Activated CD4-positive, alpha-beta memory T cell treated with anti-CD3 and anti-CD28 coated beads for 36 hours (primary cell): ENCODE data around the gene HSD17B4. TPM values are rescaled to one million over a fixed set of nuclear protein-coding genes. Genes with fewer than 3 reads are reported as not detected.
"Not testable (repeated sequence)": the region's sequence is repeated elsewhere in the genome, so short reads cannot be mapped to it uniquely, and the experiment has no call there.

Experiments used
- CTCF ChIA-PET: fragments of 350-600 bp; sonication (Branson Sonifier 250); formaldehyde crosslinking; loops from one replicate; lab custom pipeline; 2021; ENCODE audit warnings: antibody characterized with exemption, inconsistent platforms; lab: Charles Lee
- POLR2A ChIA-PET: fragments of 350-600 bp; sonication (Branson Sonifier 250); formaldehyde crosslinking; loops from one replicate; lab custom pipeline; 2021; ENCODE audit warnings: antibody characterized with exemption; lab: Charles Lee
- DNase-seq: peaks from one replicate; pipeline ENCODE4 v3.0.0-alpha.2; 2020
- H3K27ac Mint-ChIP-seq: one replicate; pipeline ENCODE4 v1.8.0; 2021; ENCODE audit warnings: mixed read lengths
- H3K27me3 Mint-ChIP-seq: one replicate; pipeline ENCODE4 v1.8.0; 2021; ENCODE audit warnings: mixed read lengths
- H3K36me3 Mint-ChIP-seq: one replicate; pipeline ENCODE4 v1.8.0; 2021; ENCODE audit warnings: mixed read lengths
- H3K4me1 Mint-ChIP-seq: one replicate; pipeline ENCODE4 v1.8.0; 2021; ENCODE audit warnings: low read depth, mixed read lengths
- H3K4me3 Mint-ChIP-seq: one replicate; pipeline ENCODE4 v1.8.0; 2021; ENCODE audit warnings: mild to moderate bottlenecking, mixed read lengths
- H3K9me3 Mint-ChIP-seq: one replicate; pipeline ENCODE4 v1.8.0; 2021; ENCODE audit warnings: mixed read lengths
- intact Hi-C: fragments of 100-400 bp; cut with micrococcal nuclease; formaldehyde crosslinking; loops from one replicate; pipeline ENCODE4 v1.15.1; 2023
- total RNA-seq, 2 experiments: library from RNA; stranded (reverse); gene quantifications; one replicate each; pipeline ENCODE4 v1.2.3, GENCODE V29; 2021

The HSD17B4 gene
- total RNA-seq, 2 experiments from 2014 or later: 83.2 to 117 TPM

DNA sequence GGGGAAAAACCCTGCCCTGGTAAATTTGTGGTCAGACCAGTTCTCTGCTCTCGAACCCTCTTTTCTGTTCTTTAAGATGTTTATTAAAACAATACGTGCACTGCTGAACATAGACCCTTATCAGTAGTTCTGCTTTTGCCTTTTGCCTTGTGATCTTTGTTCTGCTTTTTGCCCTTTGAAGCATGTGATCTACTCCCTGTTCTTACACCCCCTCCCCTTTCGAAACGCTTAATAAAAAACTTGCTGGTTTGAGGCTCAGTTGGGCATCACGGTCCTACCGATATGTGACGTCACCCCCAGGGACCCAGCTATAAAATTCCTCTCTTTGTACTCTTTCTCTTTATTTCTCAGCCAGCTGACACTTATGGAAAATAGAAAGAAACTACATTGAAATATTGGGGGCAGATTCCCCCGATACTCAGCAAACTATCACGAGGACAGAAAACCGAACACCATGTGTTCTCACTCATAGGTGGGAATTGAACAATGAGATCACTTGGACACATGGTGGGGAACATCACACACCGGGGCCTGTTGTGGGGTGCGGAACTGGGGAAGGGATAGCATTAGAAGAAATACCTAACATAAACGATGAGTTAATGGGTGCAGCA, 38.1 kb upstream of the HSD17B4 start:
- POLR2A ChIA-PET, H3K27me3 Mint-ChIP-seq, DNase-seq, intact Hi-C loops, H3K27ac Mint-ChIP-seq, H3K36me3 Mint-ChIP-seq, H3K4me3 Mint-ChIP-seq, H3K9me3 Mint-ChIP-seq: not testable (repeated sequence)
- peaks cover 39% of the 10 kb centered on the region for H3K4me1 Mint-ChIP-seq
- CTCF ChIA-PET: interaction anchor here (0.6 to 6.2 kb wide), 4 partner anchors 20 to 426 kb away, joined by 3 to 143 read pairs (median 16); partner anchors contain the start of gene DTWD2

- Mint-ChIP-seq H3K4me3 (no peak overlapping the region), H3K27ac (no peak overlapping the region), H3K9me3 (no peaks in the 10 kb centered on the region), H3K36me3 (no peaks in the 10 kb centered on the region), H3K4me1 (peaks cover 10% of the 10 kb centered on the region), H3K27me3 (peaks cover 2% of the 10 kb centered on the region)
- CTCF ChIA-PET: interaction anchor here (0.6 to 3.2 kb wide), 3 partner anchors 17 to 429 kb away, joined by 3 to 19 read pairs (median 4); partner anchors contain the start of gene DTWD2
- POLR2A ChIA-PET: no interaction called here
- intact Hi-C loops: no loop called here
- no peak for DNase-seq
Measured at GRCh38 chr5:119417891-119418605, 34.2 kb upstream of the HSD17B4 start.

- intact Hi-C loops: no loop called here
- no peak overlapping the region for H3K27ac Mint-ChIP-seq
- ChIA-PET CTCF (interaction anchor here (0.6 to 3.2 kb wide), 3 partner anchors 16 to 430 kb away, joined by 3 to 19 read pairs (median 4); partner anchors contain the start of gene DTWD2), POLR2A (no interaction called here)
- peaks cover 10% of the 10 kb centered on the region for H3K4me1 Mint-ChIP-seq
- no peak for DNase-seq
- no peaks in the 10 kb centered on the region for H3K36me3 Mint-ChIP-seq
- no peaks in the 10 kb centered on the region for H3K9me3 Mint-ChIP-seq
- H3K4me3 Mint-ChIP-seq: no peak overlapping the region
- H3K27me3 Mint-ChIP-seq: peaks cover 2% of the 10 kb centered on the region
Measured at GRCh38 chr5:119418606-119419100, 33.6 kb upstream of the HSD17B4 start.

DNA sequence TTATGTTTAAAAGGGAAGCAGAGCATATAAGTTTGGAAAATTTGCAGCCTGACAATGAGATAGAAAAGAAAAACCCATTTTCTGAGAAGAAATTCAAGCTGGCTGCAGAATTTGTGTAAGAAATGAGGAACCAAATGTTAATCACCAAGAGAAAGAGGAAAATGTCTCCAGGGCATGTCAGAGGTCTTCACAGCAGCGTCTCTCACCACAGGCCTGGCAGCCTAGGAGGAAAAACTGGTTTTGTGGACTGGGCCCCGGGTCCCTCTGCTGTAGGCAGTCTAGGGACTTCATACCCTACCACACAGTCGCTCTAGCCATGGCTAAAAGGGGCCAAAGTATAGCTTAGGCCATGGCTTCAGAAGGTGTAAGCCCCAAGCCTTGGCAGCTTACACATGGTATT, 32.1 kb upstream of the HSD17B4 start:
- ChIA-PET CTCF (no interaction called here), POLR2A (no interaction called here)
- Mint-ChIP-seq H3K4me3 (no peak overlapping the region), H3K27ac (no peak overlapping the region), H3K27me3 (peaks cover 2% of the 10 kb centered on the region), H3K9me3 (no peaks in the 10 kb centered on the region), H3K36me3 (no peaks in the 10 kb centered on the region), H3K4me1 (peaks cover 10% of the 10 kb centered on the region)
- intact Hi-C loops: no loop called here
- DNase-seq: no peak

GRCh38 chr5:119426057-119426456, 26.2 kb upstream of the HSD17B4 start:
- no peak overlapping the region for H3K4me3 Mint-ChIP-seq

GRCh38 chr5:119427060-119427459, 25.2 kb upstream of the HSD17B4 start:
- no peak overlapping the region for H3K27ac Mint-ChIP-seq
- no peaks in the 10 kb centered on the region for H3K4me1 Mint-ChIP-seq
- intact Hi-C loops: no loop called here
- ChIA-PET POLR2A (no interaction called here), CTCF (no interaction called here)
- DNase-seq: no peak
- peaks cover 3% of the 10 kb centered on the region for H3K27me3 Mint-ChIP-seq
- H3K4me3 Mint-ChIP-seq: no peak overlapping the region
- H3K36me3 Mint-ChIP-seq: no peaks in the 10 kb centered on the region
- no peaks in the 10 kb centered on the region for H3K9me3 Mint-ChIP-seq

More at GRCh38 chr5:119426057-119426456, 26.2 kb upstream of the HSD17B4 start:
- intact Hi-C loops: no loop called here
- H3K27me3 Mint-ChIP-seq: peaks cover 2% of the 10 kb centered on the region
- no peaks in the 10 kb centered on the region for H3K9me3 Mint-ChIP-seq
- no peak overlapping the region for H3K27ac Mint-ChIP-seq
- POLR2A ChIA-PET: no interaction called here
- H3K36me3 Mint-ChIP-seq: no peaks in the 10 kb centered on the region
- CTCF ChIA-PET: no interaction called here
- DNase-seq: no peak
- no peaks in the 10 kb centered on the region for H3K4me1 Mint-ChIP-seq

- CTCF ChIA-PET, intact Hi-C loops, H3K36me3 Mint-ChIP-seq, POLR2A ChIA-PET, H3K4me3 Mint-ChIP-seq, H3K9me3 Mint-ChIP-seq, H3K4me1 Mint-ChIP-seq, H3K27me3 Mint-ChIP-seq, H3K27ac Mint-ChIP-seq, DNase-seq: not testable (repeated sequence)
Measured at GRCh38 chr5:119427596-119427995, 24.7 kb upstream of the HSD17B4 start.

DNA sequence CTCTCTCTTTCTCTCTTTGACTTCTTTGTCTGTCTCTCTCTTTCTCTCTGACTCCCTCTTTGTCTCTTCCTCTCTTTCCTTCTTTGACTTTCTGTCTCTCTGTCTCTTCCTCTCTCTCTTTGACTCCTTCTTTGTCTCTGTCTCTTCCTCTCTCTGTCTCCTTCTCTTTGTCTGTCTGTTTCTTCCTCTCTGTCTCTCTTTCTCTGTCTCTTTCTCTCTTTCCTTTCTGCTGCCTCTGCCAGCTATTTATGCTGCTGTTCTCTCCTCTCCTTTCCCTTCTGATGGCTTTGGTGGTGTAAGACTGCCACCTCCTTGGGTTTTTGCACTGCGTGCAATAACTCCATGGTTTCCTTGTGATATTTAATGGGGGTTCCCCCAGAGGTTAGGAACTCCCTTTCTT, 24.1 kb upstream of the HSD17B4 start:
- H3K36me3 Mint-ChIP-seq, H3K27ac Mint-ChIP-seq, H3K27me3 Mint-ChIP-seq, H3K9me3 Mint-ChIP-seq, DNase-seq, POLR2A ChIA-PET, CTCF ChIA-PET, H3K4me1 Mint-ChIP-seq, intact Hi-C loops, H3K4me3 Mint-ChIP-seq: not testable (repeated sequence)

GRCh38 chr5:119428574-119428973, 23.7 kb upstream of the HSD17B4 start:
- CTCF ChIA-PET, POLR2A ChIA-PET: not testable (repeated sequence)

DNA sequence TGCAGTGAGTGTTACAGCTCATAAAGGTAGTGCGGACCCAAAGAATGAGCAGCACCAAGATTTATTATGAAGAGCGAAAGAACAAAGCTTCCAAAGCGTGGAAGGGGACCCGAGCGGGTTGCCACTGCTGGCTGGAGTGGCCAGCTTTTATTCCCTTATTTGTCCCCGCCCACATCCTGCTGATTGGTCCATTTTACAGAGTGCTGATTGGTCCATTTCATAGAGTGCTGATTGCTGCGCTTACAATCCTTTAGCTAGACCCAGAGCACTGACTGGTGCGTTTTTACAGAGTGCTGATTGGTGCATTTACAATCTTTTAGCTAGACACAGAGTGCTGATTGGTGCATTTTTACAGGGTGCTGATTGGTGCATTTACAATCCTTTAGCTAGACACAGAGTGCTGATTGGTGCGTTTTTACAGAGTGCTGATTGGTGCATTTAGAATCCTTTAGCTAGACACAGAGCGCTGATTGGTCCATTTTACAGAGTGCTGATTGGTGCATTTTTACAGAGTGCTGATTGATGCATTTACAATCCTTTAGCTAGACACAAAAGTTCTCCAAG, 19.5 kb upstream of the HSD17B4 start:
- H3K27ac Mint-ChIP-seq, H3K9me3 Mint-ChIP-seq, H3K4me1 Mint-ChIP-seq, H3K4me3 Mint-ChIP-seq, intact Hi-C loops, H3K36me3 Mint-ChIP-seq, POLR2A ChIA-PET, DNase-seq: not testable (repeated sequence)
- CTCF ChIA-PET: interaction anchor here (1.0 to 4.0 kb wide), 2 partner anchors 20 to 445 kb away, joined by 3 to 28 read pairs; no protein-coding TSS in a partner anchor
- H3K27me3 Mint-ChIP-seq: peaks cover 20% of the 10 kb centered on the region

More at GRCh38 chr5:119428574-119428973, 23.7 kb upstream of the HSD17B4 start:
- H3K27me3 Mint-ChIP-seq, H3K27ac Mint-ChIP-seq, H3K4me3 Mint-ChIP-seq, H3K36me3 Mint-ChIP-seq, DNase-seq, intact Hi-C loops, H3K4me1 Mint-ChIP-seq, H3K9me3 Mint-ChIP-seq: not testable (repeated sequence)

DNA sequence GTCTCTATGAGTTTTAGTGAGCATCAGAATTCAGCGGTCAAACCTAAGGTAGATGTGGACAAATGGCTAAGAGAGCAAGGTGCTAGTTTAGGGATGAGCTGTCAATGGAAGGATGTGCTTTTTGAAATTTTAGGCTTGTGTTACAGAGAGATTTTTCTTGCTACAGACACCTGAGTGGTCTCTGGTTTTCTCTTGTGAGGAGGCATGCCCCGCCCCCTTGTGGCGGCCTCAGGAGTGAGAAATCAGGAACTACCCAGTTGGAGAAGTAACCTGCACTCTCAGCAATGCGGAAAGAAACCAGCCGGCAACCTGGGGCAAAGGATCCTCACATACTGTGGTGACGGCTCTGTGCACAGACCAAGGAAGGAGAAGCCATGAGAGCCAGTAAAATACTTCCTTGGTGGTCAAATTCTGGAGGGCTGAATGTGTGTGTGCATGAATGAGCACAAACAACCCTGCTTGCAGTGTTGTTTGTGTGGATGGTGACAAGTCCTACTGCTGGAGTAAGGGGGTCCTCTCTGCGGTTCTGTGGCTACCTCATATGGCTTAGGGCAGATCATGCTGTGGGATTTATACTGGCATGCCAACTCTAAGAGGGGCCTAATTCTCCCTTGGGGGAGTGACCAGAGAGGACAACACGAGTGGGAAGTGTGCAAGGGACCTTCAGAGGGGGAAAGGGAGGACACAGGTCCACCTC, 16.7 kb upstream of the HSD17B4 start:
- intact Hi-C loops: loop anchor here (1.0 kb wide), 2 partner anchors 413 to 447 kb away; partner anchors contain the start of gene DTWD2
- Mint-ChIP-seq H3K27ac (peak overlapping the region; percentile 4), H3K36me3 (no peaks in the 10 kb centered on the region), H3K9me3 (peaks cover 4% of the 10 kb centered on the region), H3K4me1 (peaks cover 7% of the 10 kb centered on the region), H3K27me3 (peaks cover 26% of the 10 kb centered on the region), H3K4me3 (peak overlapping the region; percentile 3)
- peak; percentile 80 for DNase-seq
- CTCF ChIA-PET: interaction anchor here (0.6 to 4.0 kb wide), 20 partner anchors 12 to 452 kb away, joined by 3 to 34 read pairs (median 3); partner anchors contain the start of gene DTWD2
- POLR2A ChIA-PET: no interaction called here
